Nephron progenitor cell (in vitro differentiated cells): ENCODE data around the gene ZNF529.

Source experiments
- DNase-seq: peaks from one replicate; pipeline ENCODE4 v3.0.0; 2021
- H3K27ac Mint-ChIP-seq: 2 replicates; pipeline ENCODE4 v1.8.0; 2021; ENCODE audit warnings: mild to moderate bottlenecking, moderate library complexity, mixed read lengths
- H3K27me3 Mint-ChIP-seq: 2 replicates; pipeline ENCODE4 v1.8.0; 2021; ENCODE audit warnings: mild to moderate bottlenecking, low read depth, mixed read lengths; ENCODE audit not compliant: poor library complexity
- H3K36me3 Mint-ChIP-seq: 2 replicates; pipeline ENCODE4 v1.8.0; 2021; ENCODE audit warnings: low read depth, mixed read lengths
- H3K4me1 Mint-ChIP-seq: 2 replicates; pipeline ENCODE4 v1.8.0; 2021; ENCODE audit warnings: mixed read lengths
- H3K4me3 Mint-ChIP-seq: 2 replicates; pipeline ENCODE4 v1.8.0; 2021; ENCODE audit warnings: mild to moderate bottlenecking, moderate library complexity, mixed read lengths
- H3K9me3 Mint-ChIP-seq: 2 replicates; pipeline ENCODE4 v1.8.0; 2021; ENCODE audit warnings: mild to moderate bottlenecking, moderate library complexity, mixed read lengths
- CTCF ChIP-seq: fragments of 200-600 bp; sonication (generic); IDR thresholded peaks from 2 replicates; pipeline ENCODE4 v1.5.0; 2021; ENCODE audit warnings: antibody characterized with exemption

ZNF529 gene

GRCh38 chr19:36526581-36526980, 46.5 kb downstream of the ZNF529 start:
- DNase-seq, result no peak
- Mint-ChIP-seq H3K36me3 (peaks cover 97% of the 10 kb centered on the region), H3K4me1 (peaks cover 15% of the 10 kb centered on the region), H3K27me3 (peaks cover 13% of the 10 kb centered on the region), H3K4me3 (peak overlapping the region; percentile 97), H3K27ac (no peak overlapping the region), H3K9me3 (peaks cover 96% of the 10 kb centered on the region)
- TF ChIP-seq CTCF, result no peak

- DNase-seq, result no peak
- no peak overlapping the region for H3K4me3 Mint-ChIP-seq
- H3K36me3 Mint-ChIP-seq, result peaks cover 98% of the 10 kb centered on the region
- H3K27me3 Mint-ChIP-seq, result peaks cover 20% of the 10 kb centered on the region
- peaks cover 97% of the 10 kb centered on the region for H3K9me3 Mint-ChIP-seq
- TF ChIP-seq CTCF, result no peak
- H3K4me1 Mint-ChIP-seq, result peaks cover 15% of the 10 kb centered on the region
- H3K27ac Mint-ChIP-seq, result no peak overlapping the region
Observed at GRCh38 chr19:36524617-36525016, 48.5 kb downstream of the ZNF529 start.

GRCh38 chr19:36514012-36514612, 59.0 kb downstream of the ZNF529 start:
- no peak overlapping the region for H3K27ac Mint-ChIP-seq
- no peak overlapping the region for H3K4me3 Mint-ChIP-seq
- H3K4me1 Mint-ChIP-seq, result no peaks in the 10 kb centered on the region
- no peak for TF ChIP-seq CTCF
- DNase-seq, result no peak
- H3K27me3 Mint-ChIP-seq, result no peaks in the 10 kb centered on the region
- H3K36me3 Mint-ChIP-seq, result peaks cover 96% of the 10 kb centered on the region
- H3K9me3 Mint-ChIP-seq, result peaks cover 100% of the 10 kb centered on the region

- TF ChIP-seq CTCF, result no peak
- no peaks in the 10 kb centered on the region for H3K27me3 Mint-ChIP-seq
- no peak overlapping the region for H3K27ac Mint-ChIP-seq
- no peak for DNase-seq
- no peak overlapping the region for H3K4me3 Mint-ChIP-seq
- H3K4me1 Mint-ChIP-seq, result no peaks in the 10 kb centered on the region
- peaks cover 59% of the 10 kb centered on the region for H3K36me3 Mint-ChIP-seq
- peaks cover 97% of the 10 kb centered on the region for H3K9me3 Mint-ChIP-seq
Observed at GRCh38 chr19:36508325-36508724, 64.8 kb downstream of the ZNF529 start.

GRCh38 chr19:36501973-36502372, 71.1 kb downstream of the ZNF529 start:
- Mint-ChIP-seq H3K4me1 (no peaks in the 10 kb centered on the region), H3K27me3 (no peaks in the 10 kb centered on the region), H3K4me3 (no peak overlapping the region), H3K27ac (no peak overlapping the region), H3K9me3 (peaks cover 95% of the 10 kb centered on the region), H3K36me3 (peaks cover 20% of the 10 kb centered on the region)
- TF ChIP-seq CTCF, result no peak
- no peak for DNase-seq

GRCh38 chr19:36497001-36497400, 76.1 kb downstream of the ZNF529 start:
- Mint-ChIP-seq H3K27me3 (peaks cover 6% of the 10 kb centered on the region), H3K4me1 (no peaks in the 10 kb centered on the region), H3K4me3 (no peak overlapping the region), H3K9me3 (peaks cover 91% of the 10 kb centered on the region), H3K27ac (no peak overlapping the region), H3K36me3 (peaks cover 14% of the 10 kb centered on the region)
- no peak for TF ChIP-seq CTCF
- DNase-seq, result no peak
